ENCODE measurements around the gene IER2.

- no peak for TF ChIP-seq EZH2 (IDR thresholded peaks at IDR 0.05; ENCODE audit: borderline replicate concordance, low read depth, low read length, severe bottlenecking)
- TF ChIP-seq POLR2A (IDR thresholded peaks at IDR 0.05; ENCODE audit: low read depth, low read length) = peak; percentile 68
- peak in 1 of 2 donors; percentile 55 for TF ChIP-seq CTCF (IDR thresholded peaks at IDR 0.05; ENCODE audit: extremely low read depth in 1 of 2, insufficient read depth in 1 of 2, low read depth in 1 of 2, low read length in 2 of 2)
- TF ChIP-seq POLR2AphosphoS5 (IDR thresholded peaks at IDR 0.05; ENCODE audit: insufficient read depth, low read depth, low read length) = peak; percentile 84
- TF ChIP-seq FOS (IDR thresholded peaks at IDR 0.05; ENCODE audit: borderline replicate concordance, insufficient read depth, low read length) = no peak
- TF ChIP-seq MAX (IDR thresholded peaks at IDR 0.05; ENCODE audit: insufficient read depth, insufficient read length) = peak; percentile 82
- no peak for TF ChIP-seq MYC (IDR thresholded peaks at IDR 0.05; ENCODE audit: low read depth, low read length)
Measured at GRCh38 chr19:13150187-13150930, at the start of gene IER2, which contains the start of gene STX10.

All from endothelial cell of umbilical vein (primary cell).